ENCODE data around the gene TAAR6.
A peak's percentile ranks its signal among the peaks of the same experiment; 100 is the strongest.
"Not testable (repeated sequence)": the region's sequence is repeated elsewhere in the genome, so short reads cannot be mapped to it uniquely, and the experiment has no call there.

The TAAR6 gene

DNA sequence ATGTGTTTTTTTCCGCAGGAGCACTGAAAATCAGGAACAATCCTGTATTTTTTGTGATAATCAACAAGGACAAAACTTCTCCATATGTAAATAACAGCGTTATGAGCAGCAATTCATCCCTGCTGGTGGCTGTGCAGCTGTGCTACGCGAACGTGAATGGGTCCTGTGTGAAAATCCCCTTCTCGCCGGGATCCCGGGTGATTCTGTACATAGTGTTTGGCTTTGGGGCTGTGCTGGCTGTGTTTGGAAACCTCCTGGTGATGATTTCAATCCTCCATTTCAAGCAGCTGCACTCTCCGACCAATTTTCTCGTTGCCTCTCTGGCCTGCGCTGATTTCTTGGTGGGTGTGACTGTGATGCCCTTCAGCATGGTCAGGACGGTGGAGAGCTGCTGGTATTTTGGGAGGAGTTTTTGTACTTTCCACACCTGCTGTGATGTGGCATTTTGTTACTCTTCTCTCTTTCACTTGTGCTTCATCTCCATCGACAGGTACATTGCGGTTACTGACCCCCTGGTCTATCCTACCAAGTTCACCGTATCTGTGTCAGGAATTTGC is at the start of gene TAAR6:
Gene TAAR6, plus strand, starts transcription at position 102 of the 557 bp plus-strand sequence. Its CDS starts 0 bp downstream, at position 102.
- H3K36me3 ChIP-seq (ENCODE audit: insufficient read depth, low read length), result no peaks in the 10 kb centered on the region
- H3K4me1 ChIP-seq (ENCODE audit: insufficient read depth, low read length), result peaks cover 15% of the 10 kb centered on the region; the same call in 1 of the 2 replicates
- H3K9ac ChIP-seq (ENCODE audit: low read depth, low read length), result no peak within 1 kb of the TSS
- H3K9me3 ChIP-seq (ENCODE audit: control insufficient read depth, insufficient read depth, low read length), result no peaks in the 10 kb centered on the region

DNA sequence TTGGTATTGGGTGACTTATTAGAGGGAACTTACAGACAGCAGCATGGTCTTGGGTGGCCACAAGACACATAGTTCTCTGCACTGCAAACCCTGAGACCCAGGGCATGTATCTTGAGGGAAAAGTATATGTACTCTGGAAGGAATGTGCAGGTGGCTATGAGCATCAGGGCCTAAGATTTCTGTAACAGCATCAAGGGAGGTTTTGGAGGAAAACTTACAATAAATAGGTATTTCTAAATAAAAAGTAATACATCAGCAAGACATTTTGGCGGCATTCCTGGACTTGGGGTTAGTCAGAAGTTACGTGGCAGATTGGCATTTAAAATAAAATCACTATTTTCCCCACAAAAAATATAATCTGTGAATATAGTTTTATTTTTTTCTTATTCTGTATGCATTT is 49.2 kb upstream of the TAAR6 start:
- no peak overlapping the region for H3K9ac ChIP-seq (ENCODE audit: low read depth, low read length)
- no peaks in the 10 kb centered on the region for H3K36me3 ChIP-seq (ENCODE audit: insufficient read depth, low read length)
- no peaks in the 10 kb centered on the region for H3K9me3 ChIP-seq (ENCODE audit: control insufficient read depth, insufficient read depth, low read length)
- peaks cover under 1% of the 10 kb centered on the region; the same call in 1 of the 2 replicates for H3K4me1 ChIP-seq (ENCODE audit: insufficient read depth, low read length)

- Histone ChIP-seq H3K4me1 (ENCODE audit: insufficient read depth, low read length) (peaks cover 5% of the 10 kb centered on the region; the same call in 1 of the 2 replicates), H3K9ac (ENCODE audit: low read depth, low read length) (no peak overlapping the region), H3K9me3 (ENCODE audit: control insufficient read depth, insufficient read depth, low read length) (no peaks in the 10 kb centered on the region), H3K36me3 (ENCODE audit: insufficient read depth, low read length) (no peaks in the 10 kb centered on the region)
Observed at GRCh38 chr6:132524646-132525045, 45.5 kb upstream of the TAAR6 start.

- Histone ChIP-seq H3K36me3 (ENCODE audit: insufficient read depth, low read length) (no peaks in the 10 kb centered on the region), H3K9me3 (ENCODE audit: control insufficient read depth, insufficient read depth, low read length) (no peaks in the 10 kb centered on the region)
Observed at GRCh38 chr6:132525866-132526265, 44.3 kb upstream of the TAAR6 start.

GRCh38 chr6:132526461-132526860 is 43.7 kb upstream of the TAAR6 start:
- H3K9me3 ChIP-seq (ENCODE audit: control insufficient read depth, insufficient read depth, low read length), result no peaks in the 10 kb centered on the region
- H3K4me1 ChIP-seq (ENCODE audit: insufficient read depth, low read length), result peaks cover 5% of the 10 kb centered on the region; the same call in 1 of the 2 replicates
- no peaks in the 10 kb centered on the region for H3K36me3 ChIP-seq (ENCODE audit: insufficient read depth, low read length)
- H3K9ac ChIP-seq (ENCODE audit: low read depth, low read length), result no peak overlapping the region

More at GRCh38 chr6:132525866-132526265, 44.3 kb upstream of the TAAR6 start:
- peaks cover 5% of the 10 kb centered on the region; the same call in 1 of the 2 replicates for H3K4me1 ChIP-seq (ENCODE audit: insufficient read depth, low read length)
- H3K9ac ChIP-seq (ENCODE audit: low read depth, low read length), result no peak overlapping the region

DNA sequence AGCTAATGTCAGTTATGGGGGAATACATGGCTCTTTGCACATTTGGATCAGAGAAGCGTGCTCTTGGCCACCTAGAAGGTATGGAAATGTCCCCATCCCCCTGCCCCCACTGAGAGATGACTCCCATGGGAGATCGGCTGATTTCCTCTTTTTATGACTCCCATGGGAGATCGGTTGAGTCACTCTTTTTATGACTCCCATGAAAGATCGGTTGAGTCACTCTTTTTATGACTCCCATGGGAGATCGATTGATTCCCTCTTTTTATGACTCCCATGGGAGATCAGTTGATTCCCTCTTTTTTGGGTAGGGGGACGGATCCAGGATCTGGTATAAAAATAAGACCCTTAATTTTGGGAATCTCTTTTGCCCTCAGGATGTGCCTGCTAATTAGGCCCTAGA is 42.3 kb upstream of the TAAR6 start:
- Histone ChIP-seq H3K36me3 (ENCODE audit: insufficient read depth, low read length) (no peaks in the 10 kb centered on the region), H3K9me3 (ENCODE audit: control insufficient read depth, insufficient read depth, low read length) (peaks cover 2% of the 10 kb centered on the region), H3K4me1 (ENCODE audit: insufficient read depth, low read length) (peaks cover 5% of the 10 kb centered on the region; the same call in 1 of the 2 replicates), H3K9ac (ENCODE audit: low read depth, low read length) (no peak overlapping the region)

GRCh38 chr6:132530293-132530974 is 39.7 kb upstream of the TAAR6 start:
- peaks cover 5% of the 10 kb centered on the region; the same call in 1 of the 2 replicates for H3K4me1 ChIP-seq (ENCODE audit: insufficient read depth, low read length)
- peaks cover 9% of the 10 kb centered on the region for H3K9me3 ChIP-seq (ENCODE audit: control insufficient read depth, insufficient read depth, low read length)
- H3K36me3 ChIP-seq (ENCODE audit: insufficient read depth, low read length), result no peaks in the 10 kb centered on the region
- H3K9ac ChIP-seq (ENCODE audit: low read depth, low read length), result peak overlapping the region; percentile 48

DNA sequence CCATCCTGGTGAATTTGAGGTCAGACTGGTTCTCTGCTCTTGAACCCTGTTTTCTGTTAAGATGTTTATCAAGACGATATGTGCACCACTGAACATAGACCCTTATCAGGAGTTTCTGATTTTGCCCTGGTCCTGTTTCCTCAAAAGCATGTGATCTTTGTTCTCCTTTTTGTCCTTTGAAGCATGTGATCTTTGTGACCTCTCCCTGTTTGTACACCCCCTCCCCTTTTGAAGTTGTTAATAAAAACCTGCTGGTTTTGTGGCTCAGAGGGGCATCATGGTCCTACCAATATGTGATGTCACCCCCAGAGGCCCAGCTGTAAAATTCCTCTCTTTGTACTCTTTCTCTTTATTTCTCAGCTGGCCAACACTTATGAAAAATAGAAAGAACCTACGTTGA is 35.6 kb upstream of the TAAR6 start:
- not testable (repeated sequence) for H3K36me3 ChIP-seq (ENCODE audit: insufficient read depth, low read length); H3K9me3 ChIP-seq (ENCODE audit: control insufficient read depth, insufficient read depth, low read length); H3K4me1 ChIP-seq (ENCODE audit: insufficient read depth, low read length); H3K9ac ChIP-seq (ENCODE audit: low read depth, low read length)

- Histone ChIP-seq H3K4me1 (ENCODE audit: insufficient read depth, low read length) (no peaks in the 10 kb centered on the region), H3K36me3 (ENCODE audit: insufficient read depth, low read length) (no peaks in the 10 kb centered on the region), H3K9me3 (ENCODE audit: control insufficient read depth, insufficient read depth, low read length) (peaks cover 7% of the 10 kb centered on the region; the same call in 1 of the 2 replicates), H3K9ac (ENCODE audit: low read depth, low read length) (no peak overlapping the region)
Observed at GRCh38 chr6:132537145-132537544, 33.0 kb upstream of the TAAR6 start.

DNA sequence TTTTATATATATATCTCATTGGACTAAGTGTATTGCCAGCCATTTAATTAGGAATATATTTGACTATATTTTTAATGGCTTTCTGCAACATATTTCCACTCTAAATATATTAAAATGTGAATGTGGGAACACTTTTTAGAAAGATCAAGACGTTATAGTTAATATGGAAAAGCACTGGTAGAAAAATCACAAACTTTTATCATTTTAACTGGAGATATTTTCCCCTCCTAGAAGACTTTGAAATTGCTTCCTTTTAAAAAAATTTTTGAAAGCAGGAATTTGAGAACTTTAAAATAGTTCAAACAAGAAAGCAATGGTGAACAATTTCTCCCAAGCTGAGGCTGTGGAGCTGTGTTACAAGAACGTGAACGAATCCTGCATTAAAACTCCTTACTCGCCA is 32.1 kb upstream of the TAAR6 start, which contains the start of gene TAAR9:
Gene TAAR9, plus strand, starts transcription at position 301 of the 400 bp plus-strand sequence. Its CDS starts 13 bp downstream, at position 314.
- Histone ChIP-seq H3K9me3 (ENCODE audit: control insufficient read depth, insufficient read depth, low read length) (0 out of 2 replicates have a peak, but pooled peaks cover 7% of the 10 kb centered on the region), H3K36me3 (ENCODE audit: insufficient read depth, low read length) (no peaks in the 10 kb centered on the region), H3K4me1 (ENCODE audit: insufficient read depth, low read length) (no peaks in the 10 kb centered on the region), H3K9ac (ENCODE audit: low read depth, low read length) (no peak within 1 kb of the TSS)

DNA sequence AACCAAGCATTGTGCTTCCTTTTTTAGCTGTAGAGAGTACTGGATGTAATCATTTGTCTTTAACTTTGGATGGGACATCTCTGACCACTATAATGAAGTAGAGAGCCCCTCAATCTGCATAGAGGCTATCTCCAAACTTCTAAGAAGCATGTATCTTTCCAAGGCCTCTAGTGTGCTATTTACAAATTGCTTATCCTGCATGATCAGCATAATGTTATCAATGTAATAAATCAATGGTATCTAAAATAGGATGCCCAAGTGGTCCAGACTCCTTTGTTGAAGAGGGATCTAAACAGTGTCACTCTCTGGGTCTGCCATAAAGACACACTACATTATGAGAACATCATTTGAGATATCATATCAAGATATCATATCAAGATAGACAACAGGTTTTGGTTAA is 25.3 kb upstream of the TAAR6 start:
- Histone ChIP-seq H3K9ac (ENCODE audit: low read depth, low read length) (no peak overlapping the region), H3K4me1 (ENCODE audit: insufficient read depth, low read length) (peaks cover 9% of the 10 kb centered on the region), H3K9me3 (ENCODE audit: control insufficient read depth, insufficient read depth, low read length) (no peaks in the 10 kb centered on the region), H3K36me3 (ENCODE audit: insufficient read depth, low read length) (no peaks in the 10 kb centered on the region)

DNA sequence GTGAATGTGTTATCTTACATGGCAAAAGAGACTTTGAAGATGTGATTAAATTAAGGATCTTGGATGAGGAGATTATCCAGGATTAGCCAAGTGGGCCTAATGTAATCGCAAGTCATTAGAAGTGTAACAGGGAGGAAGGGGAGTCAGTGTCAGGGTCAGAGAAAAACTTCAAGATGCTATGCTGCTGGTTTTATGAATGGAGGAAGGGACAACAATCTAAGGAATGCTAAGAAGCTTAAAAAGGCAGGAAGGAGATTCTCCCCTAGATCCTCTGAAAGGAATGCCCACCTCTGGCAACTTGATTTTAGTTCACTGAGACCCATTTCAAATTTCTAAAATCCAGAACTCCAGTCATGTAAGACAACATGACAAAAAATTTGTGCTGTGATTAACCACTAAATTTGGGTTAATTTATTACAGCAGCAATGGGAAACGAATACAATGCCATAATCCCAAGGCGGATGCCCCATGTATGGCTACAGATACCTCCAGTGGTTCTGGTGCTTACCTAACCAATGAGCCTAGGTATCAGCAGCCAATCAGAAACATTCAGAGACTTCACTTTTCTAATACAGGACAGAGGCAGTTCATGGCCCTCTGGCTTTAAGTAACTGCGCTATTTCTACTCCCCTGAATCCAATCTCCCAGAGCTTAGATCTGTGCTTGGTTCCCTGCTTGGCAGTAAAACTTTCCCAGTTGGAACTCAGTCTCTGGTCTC is 21.2 kb upstream of the TAAR6 start:
- Histone ChIP-seq H3K9me3 (ENCODE audit: control insufficient read depth, insufficient read depth, low read length) (no peaks in the 10 kb centered on the region), H3K9ac (ENCODE audit: low read depth, low read length) (no peak overlapping the region), H3K36me3 (ENCODE audit: insufficient read depth, low read length) (no peaks in the 10 kb centered on the region), H3K4me1 (ENCODE audit: insufficient read depth, low read length) (peaks cover 12% of the 10 kb centered on the region)

GRCh38 chr6:132551214-132551613 is 18.9 kb upstream of the TAAR6 start:
- Histone ChIP-seq H3K9me3 (ENCODE audit: control insufficient read depth, insufficient read depth, low read length) (no peaks in the 10 kb centered on the region), H3K4me1 (ENCODE audit: insufficient read depth, low read length) (peaks cover 12% of the 10 kb centered on the region), H3K9ac (ENCODE audit: low read depth, low read length) (no peak overlapping the region), H3K36me3 (ENCODE audit: insufficient read depth, low read length) (no peaks in the 10 kb centered on the region)

GRCh38 chr6:132552372-132552771 is 17.8 kb upstream of the TAAR6 start, which contains the start of gene TAAR8:
Gene TAAR8, plus strand, starts transcription at chr6:132552672. Its CDS starts 21 bp downstream, at chr6:132552693.
- H3K9ac ChIP-seq (ENCODE audit: low read depth, low read length), result no peak within 1 kb of the TSS

More at GRCh38 chr6:132552372-132552771, 17.8 kb upstream of the TAAR6 start, which contains the start of gene TAAR8:
- Histone ChIP-seq H3K9me3 (ENCODE audit: control insufficient read depth, insufficient read depth, low read length) (no peaks in the 10 kb centered on the region), H3K36me3 (ENCODE audit: insufficient read depth, low read length) (no peaks in the 10 kb centered on the region), H3K4me1 (ENCODE audit: insufficient read depth, low read length) (peaks cover 12% of the 10 kb centered on the region)
